C4-2B (cell line): ENCODE data around the gene LRCH1.

ENCODE experiments used
- CTCF ChIP-seq: fragments of 450-650 bp; conservative IDR thresholded peaks from 2 replicates; pipeline ENCODE4 v1.5.1; 2017; ENCODE audit warnings: mild to moderate bottlenecking
- ZFX ChIP-seq: fragments of 450-650 bp; IDR thresholded peaks from 2 replicates; pipeline ENCODE4 v1.6.1; 2017

GRCh38 chr13:46698014-46698413 lies 145.0 kb downstream of the LRCH1 start:
- TF ChIP-seq CTCF (no peak), ZFX (no peak)
